Activated CD4-positive, alpha-beta T cell treated with anti-CD3 and anti-CD28 coated beads, Interleukin-2, amount 50 U/mL, for 48 hours (primary cell): Measurements from ENCODE around the gene LHX2.

ENCODE experiments used
- DNase-seq, 2 experiments: peaks; one replicate each; pipeline ENCODE4 v3.0.0-alpha.2; 2020

The LHX2 gene

DNA sequence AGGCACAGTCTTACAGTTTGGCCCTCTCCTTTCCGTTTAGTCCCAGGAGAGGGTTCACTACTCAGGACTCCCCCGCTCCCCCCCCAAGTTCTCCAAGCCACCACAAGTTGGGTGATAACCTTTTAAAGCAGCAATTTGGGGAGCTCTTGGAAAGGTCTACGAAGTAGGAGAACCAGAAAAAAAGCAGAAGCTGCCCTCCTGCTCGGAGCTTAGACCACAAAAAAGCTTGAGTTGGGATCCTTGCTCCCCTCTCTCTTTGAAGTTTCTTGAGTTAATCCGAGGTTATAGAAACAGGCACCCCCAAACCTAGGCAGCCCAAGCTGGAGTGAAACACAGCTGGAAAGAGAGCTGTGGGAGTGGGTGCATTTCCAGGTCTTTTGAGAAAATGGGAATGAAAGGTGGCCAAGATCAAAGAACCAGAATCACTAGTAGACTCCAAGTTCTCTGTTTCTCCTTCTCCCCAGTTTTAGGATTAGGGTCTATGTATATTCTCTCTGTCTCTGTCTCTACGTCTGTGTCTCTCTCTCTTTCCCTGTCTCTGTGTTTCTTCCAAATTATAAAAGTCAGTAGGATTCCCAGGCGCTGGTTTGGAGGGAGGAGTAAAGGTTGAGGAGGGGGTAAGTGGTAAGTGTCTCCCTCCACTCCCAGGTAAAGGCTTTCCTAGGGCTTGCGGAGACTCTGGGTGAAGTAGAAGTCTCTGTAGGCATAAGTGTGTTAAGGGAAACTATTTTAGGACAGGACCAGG, 2.8 kb downstream of the LHX2 start:
- no peak for DNase-seq

DNA sequence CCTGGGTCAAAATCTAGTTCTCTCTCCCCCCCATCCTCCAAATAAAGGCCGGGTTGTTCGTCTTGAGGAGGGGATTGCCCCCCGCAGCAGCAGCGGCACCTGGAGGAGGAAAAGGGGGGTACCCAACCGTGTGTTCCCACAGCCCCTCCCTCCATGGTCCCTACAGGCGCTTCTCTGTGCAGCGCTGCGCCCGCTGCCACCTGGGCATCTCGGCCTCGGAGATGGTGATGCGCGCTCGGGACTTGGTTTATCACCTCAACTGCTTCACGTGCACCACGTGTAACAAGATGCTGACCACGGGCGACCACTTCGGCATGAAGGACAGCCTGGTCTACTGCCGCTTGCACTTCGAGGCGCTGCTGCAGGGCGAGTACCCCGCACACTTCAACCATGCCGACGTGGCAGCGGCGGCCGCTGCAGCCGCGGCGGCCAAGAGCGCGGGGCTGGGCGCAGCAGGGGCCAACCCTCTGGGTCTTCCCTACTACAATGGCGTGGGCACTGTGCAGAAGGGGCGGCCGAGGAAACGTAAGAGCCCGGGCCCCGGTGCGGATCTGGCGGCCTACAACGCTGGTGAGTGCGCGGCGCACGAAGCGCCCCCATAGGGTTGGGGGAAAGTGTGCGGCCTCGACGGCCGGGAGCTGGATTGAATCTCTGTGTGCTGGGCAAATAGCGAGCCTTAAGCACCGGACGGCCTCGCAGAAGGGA, 3.5 kb downstream of the LHX2 start:
- no peak for DNase-seq

DNA sequence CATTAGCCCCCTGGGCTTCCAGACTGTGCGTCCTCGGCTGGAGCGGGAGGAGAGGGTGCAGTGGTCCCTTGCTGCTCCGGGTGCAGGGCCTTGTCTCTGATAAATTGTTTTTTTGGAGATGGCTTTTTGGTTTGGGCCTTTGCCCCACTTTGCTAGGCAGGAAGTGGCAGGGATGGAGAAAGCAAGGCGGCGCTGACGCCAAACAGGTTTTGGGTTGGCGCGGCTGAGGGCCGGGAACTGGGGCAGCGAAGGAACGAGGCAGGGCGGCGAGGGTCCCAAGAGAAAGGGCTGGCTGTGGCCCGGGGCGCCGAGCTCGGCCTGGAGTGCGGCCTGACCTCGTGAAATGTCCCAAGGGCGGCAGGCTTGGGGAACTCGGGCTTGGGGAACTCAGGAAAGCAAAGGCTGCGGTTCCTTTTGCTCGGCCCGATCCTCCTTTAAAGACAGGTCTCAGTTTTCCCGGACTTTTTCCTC, 4.1 kb downstream of the LHX2 start:
- no peak for DNase-seq

- no peak for DNase-seq
Observed at GRCh38 chr9:124016175-124017050, 4.8 kb downstream of the LHX2 start.

DNA sequence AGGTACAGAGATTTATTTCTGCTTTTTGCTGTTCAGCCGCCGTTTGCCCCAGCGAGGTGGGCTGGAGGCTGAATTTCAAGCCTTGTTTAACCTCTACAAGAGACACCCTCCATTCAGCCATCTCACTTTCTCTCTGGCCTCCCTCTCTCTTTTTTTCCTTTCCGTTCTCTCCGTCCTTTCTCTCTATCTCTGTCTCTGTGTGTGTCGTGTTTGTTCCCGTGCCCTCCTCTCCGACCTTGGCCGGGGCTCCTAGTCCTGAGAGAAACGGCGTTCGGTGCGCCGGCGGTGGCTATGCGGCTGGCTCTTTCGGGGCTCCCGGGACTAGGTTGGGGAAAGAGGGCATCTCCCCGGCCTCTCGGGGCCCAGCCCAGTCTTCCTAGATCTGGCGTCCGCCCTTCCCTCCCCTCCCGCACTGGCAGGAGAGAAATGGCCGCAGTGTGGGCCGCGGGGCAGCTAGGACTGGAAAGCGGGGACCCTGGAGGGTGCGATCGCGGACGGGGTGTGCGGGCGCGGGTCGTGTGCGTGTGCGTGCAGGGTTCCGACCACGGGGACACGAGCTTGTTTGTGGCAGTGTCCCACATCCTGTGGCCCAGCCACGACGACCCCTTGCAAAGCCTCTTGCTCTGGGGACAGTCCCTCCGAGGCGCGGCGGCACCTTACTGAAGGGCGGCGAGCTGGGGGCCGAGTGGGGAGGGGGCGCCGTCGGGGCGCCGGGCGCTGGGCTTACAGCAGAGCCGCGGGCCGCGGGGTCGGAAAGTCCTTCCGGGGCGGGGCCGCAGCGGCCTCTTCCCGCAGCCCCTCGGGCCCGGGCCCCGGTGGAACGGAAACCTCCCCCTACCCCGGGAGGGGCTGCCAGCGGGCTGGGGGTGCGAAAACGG, 5.7 kb downstream of the LHX2 start:
- DNase-seq: no peak

GRCh38 chr9:124017929-124018729, 6.6 kb downstream of the LHX2 start:
- DNase-seq: no peak

DNA sequence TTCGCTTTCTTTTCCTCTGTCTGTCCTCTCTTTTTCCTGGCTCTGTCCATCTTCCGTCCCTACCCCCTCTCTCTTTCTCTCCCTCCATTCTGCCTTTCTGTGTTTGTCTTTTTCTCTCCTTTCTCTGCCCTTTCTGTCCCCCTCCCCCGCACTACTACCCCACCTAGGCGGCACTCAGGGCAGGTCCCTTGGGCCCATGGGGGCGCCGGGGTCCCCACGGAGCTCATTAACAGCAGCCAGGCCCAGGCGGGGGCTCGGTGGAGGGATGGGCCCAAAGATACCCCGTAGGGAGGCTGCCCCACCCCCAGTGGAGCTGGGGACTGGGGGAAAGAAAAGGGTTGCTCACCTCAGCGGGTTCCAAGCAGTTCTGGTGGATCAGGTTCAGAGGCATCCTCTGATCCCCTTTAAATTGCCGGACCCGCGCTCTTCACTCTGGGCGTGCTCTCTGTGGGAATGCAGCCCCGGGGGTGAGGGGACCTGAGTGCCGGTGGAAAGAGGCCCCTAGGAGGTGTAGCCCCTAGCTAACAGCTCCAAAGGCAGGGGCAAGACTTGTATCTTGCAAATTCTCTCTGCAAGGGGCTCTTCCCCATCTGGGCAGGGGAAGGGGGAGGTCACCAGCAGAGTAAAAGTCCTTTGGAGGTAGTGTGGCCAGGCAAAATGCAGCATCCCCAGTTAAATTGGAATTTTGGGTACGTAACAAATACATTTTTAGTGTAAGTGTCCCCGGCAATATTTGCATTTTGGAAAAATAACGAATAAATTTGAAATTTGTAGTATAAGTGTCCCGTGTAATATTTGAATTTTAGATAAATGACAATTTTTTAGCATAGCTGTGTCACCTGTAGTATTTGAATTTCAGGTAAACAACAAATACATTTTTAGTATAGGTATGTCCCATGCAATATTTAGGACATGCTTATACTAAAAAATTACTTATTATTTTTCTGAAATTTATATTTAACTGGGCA, 7.4 kb downstream of the LHX2 start:
- no peak for DNase-seq

GRCh38 chr9:124019771-124020519, 8.4 kb downstream of the LHX2 start:
- DNase-seq: no peak

GRCh38 chr9:124020520-124021384, 9.2 kb downstream of the LHX2 start:
- DNase-seq: no peak

- no peak for DNase-seq
Observed at GRCh38 chr9:124021385-124021769, 9.8 kb downstream of the LHX2 start.

DNA sequence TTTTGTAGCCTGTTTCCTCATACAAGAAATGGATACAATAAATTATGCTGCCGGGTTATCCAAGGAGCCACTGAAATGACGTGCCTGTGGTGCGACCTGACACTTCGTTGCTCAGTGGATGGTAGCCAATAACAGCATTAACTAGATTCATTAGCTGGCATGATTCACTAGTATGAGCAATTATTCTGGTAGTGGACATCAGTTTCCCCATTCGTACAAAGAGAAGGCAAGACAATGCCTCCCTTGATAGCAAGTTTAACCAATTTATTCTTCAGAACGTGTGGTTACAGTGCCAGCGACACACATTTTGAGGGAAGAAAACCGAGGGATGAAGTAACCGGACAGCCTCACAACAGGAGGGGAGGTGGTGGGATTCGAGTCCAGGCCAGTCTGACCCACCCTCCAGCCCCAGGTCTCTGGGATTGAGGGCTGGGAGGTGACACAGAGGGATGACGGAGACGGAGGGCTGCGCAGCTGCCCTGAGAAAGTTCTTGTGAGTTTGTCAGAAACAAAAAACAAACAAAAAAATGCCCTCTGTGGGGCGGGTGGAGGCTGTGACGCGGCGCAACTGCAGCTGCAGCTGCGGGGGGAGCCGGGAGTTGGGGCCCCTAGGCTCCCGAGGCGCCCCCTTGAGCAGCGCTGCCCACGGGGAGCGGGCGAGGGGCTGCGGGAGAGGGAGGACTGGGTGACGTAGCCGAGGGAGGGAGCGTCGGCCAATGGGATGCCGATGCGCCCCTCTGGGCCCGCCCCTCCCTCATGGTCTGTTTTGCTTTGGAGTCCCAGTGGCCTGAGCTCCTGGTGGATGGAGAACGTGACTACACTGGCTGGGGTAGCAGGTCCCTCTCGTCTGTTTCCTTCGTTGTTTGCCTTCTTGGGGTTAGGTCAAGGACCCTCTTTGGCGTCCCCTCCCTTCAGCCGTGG, 10.9 kb downstream of the LHX2 start:
- no peak for DNase-seq

DNA sequence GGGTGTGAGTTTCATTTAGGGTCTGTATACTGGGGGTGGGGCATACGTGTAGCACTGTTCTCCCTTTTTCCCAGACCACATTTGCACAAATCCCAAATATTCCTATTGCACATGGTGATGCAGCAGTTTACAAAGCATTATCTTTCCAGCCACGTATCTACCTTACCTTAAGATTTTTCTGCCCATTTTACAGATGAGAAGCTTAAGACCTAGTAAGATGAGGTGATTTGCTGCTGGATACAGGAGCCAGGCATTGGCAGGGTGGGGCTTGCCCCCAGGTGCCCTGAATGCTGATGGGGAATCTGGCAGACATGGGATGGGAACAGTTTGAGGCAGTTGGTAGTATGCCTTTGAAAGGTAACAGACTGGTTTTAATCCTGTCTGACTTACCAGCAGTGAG, 12.5 kb downstream of the LHX2 start:
- no peak for DNase-seq

- no peak for DNase-seq
Observed at GRCh38 chr9:124029617-124030016, 18.0 kb downstream of the LHX2 start.

DNA sequence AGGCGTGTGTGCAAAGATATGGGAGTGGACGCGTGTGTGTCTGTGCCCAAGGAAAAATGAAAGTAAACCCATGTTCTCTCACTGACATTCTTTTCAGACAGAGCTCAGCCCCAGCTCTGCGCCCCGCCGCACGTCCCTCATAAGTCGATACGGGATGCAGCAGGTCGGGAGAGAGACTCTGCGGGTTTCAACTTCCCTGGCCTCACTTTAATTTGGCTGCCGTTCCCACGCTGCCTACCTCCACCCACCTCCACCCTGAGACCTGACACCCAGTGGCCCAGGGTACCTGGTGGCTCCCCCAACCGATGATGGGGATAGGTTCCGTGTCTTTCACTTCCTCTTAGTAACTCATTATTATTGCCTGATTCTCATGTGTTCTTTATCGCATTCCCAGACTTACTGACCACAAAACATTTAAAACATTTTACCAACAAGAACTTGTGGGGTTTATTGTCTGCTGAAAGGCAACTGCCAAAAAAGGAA, 19.4 kb downstream of the LHX2 start:
- no peak for DNase-seq

GRCh38 chr9:124032247-124032646, 20.7 kb downstream of the LHX2 start:
- DNase-seq: no peak

DNA sequence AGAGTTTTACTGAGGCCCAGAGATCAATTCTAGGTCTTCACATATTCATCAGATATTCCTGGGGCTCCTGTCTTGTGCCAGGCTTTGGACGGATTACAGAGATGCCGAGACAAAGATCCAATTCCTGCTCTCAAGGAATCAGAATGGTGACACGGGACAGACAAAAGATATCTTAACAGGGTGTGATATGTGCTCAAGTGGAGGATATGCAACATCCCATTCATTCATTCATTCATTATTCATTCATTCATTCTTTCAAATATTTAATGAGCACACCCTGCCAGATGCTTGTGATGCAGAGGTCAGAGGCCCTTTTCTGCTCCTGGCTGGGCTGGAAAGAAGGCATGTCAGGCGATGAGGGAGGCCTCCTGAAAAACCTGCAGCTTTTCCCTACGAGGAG, 21.8 kb downstream of the LHX2 start:
- no peak for DNase-seq

GRCh38 chr9:124033967-124034366, 22.4 kb downstream of the LHX2 start:
- DNase-seq: no peak
